MCF 10A (cell line): ENCODE measurements around the gene MAP4K5. TPM values are rescaled to one million over a fixed set of nuclear protein-coding genes. Genes with fewer than 3 reads are reported as not detected.

Source experiments
- Bru-seq: library from RNA; stranded (reverse); fragments of 400-500 nt; gene quantifications from one replicate; lab custom pipeline; 2021; lab: Mats Ljungman, UMichigan
- BruChase-seq, 2 experiments: library from RNA; stranded (reverse); fragments of 400-500 nt; gene quantifications; one replicate each; lab custom pipeline; 2021; lab: Mats Ljungman, UMichigan
- BruUV-seq: library from RNA; stranded (reverse); fragments of 400-500 nt; replicated peaks from 2 replicates; lab custom pipeline; 2021; lab: Mats Ljungman, UMichigan
- CTCF ChIA-PET: fragments of 300-600 bp; sonication (Branson Sonifier 250); formaldehyde crosslinking; extraction: SDS; loops from one replicate; lab custom pipeline; 2021; ENCODE audit warnings: antibody characterized with exemption, inconsistent platforms; lab: Yijun Ruan, JAX
- POLR2A ChIA-PET: fragments of 300-600, 350-650 bp; sonication (Branson Sonifier 250); formaldehyde crosslinking; extraction: SDS; loops from one replicate; lab custom pipeline; 2020; ENCODE audit warnings: antibody characterized with exemption, inconsistent platforms; lab: Yijun Ruan, JAX
- DNase-seq: peaks from one replicate; pipeline ENCODE4 v3.0.0-alpha.2; 2018; ENCODE audit not compliant: unreplicated experiment
- H3K27ac Mint-ChIP-seq: one replicate; pipeline ENCODE4 v1.8.0; 2022; ENCODE audit warnings: mild to moderate bottlenecking, low read depth, mixed read lengths; ENCODE audit not compliant: unreplicated experiment
- H3K27me3 Mint-ChIP-seq: one replicate; pipeline ENCODE4 v1.8.0; 2022; ENCODE audit warnings: mixed read lengths; ENCODE audit not compliant: insufficient read depth, unreplicated experiment
- H3K36me3 Mint-ChIP-seq: one replicate; pipeline ENCODE4 v1.8.0; 2022; ENCODE audit warnings: mild to moderate bottlenecking, moderate library complexity, mixed read lengths; ENCODE audit not compliant: insufficient read depth, unreplicated experiment
- H3K4me1 Mint-ChIP-seq: one replicate; pipeline ENCODE4 v1.8.0; 2022; ENCODE audit warnings: mixed read lengths; ENCODE audit not compliant: insufficient read depth, unreplicated experiment
- H3K4me3 Mint-ChIP-seq: one replicate; pipeline ENCODE4 v1.8.0; 2022; ENCODE audit warnings: mild to moderate bottlenecking, moderate library complexity, mixed read lengths; ENCODE audit not compliant: unreplicated experiment
- H3K9me3 Mint-ChIP-seq: one replicate; pipeline ENCODE4 v1.8.0; 2022; ENCODE audit warnings: mixed read lengths; ENCODE audit not compliant: unreplicated experiment
- CTCF ChIP-seq: fragments of 200-600 bp; IDR thresholded peaks from one replicate; pipeline ENCODE4 v1.8.0; 2022; ENCODE audit warnings: antibody characterized with exemption, mild to moderate bottlenecking; ENCODE audit not compliant: unreplicated experiment
- intact Hi-C: fragments of 100-400 bp; cut with micrococcal nuclease; formaldehyde crosslinking; loops from 2 replicates; pipeline ENCODE4 v1.14.1; 2022
- long read RNA-seq: library from polyadenylated mRNA; stranded (forward); transcript quantifications from one replicate; pipeline ENCODE4 v2.0.0, GENCODE V29; 2022
- total RNA-seq: library from RNA; stranded (reverse); gene quantifications from 2 replicates; pipeline ENCODE4 v1.2.3, GENCODE V29; 2022

Gene MAP4K5
- 43.8 and 45.7 TPM in 2 replicates for total RNA-seq
- percentile 89 among the genes with signal in this experiment for Bru-seq, nascent RNA
- percentile 81 among the genes with signal in this experiment for BruChase-seq, experiment 1, labeled RNA remaining after a 6-hour chase
- BruChase-seq, experiment 2, labeled RNA remaining after a 2-hour chase: percentile 85 among the genes with signal in this experiment
- long read RNA-seq, partial matches to known transcripts: 15 of 75 reads
- long read RNA-seq, other reads (novel, unspliced or antisense): 60 of 75 reads

- intact Hi-C loops: loop anchor here (1.0 to 10.0 kb wide), 7 partner anchors 80 to 900 kb away; partner anchors contain the start of genes CDKL1 and VCPKMT
- no peaks in the 10 kb centered on the region for H3K27me3 Mint-ChIP-seq
- H3K4me3 Mint-ChIP-seq: peak within 1 kb of the TSS; percentile 80
- H3K4me1 Mint-ChIP-seq: peaks cover 34% of the 10 kb centered on the region
- POLR2A ChIA-PET: interaction anchor here (0.6 to 3.0 kb wide), 18 partner anchors 10 to 582 kb away, joined by 3 to 26 read pairs (median 4); partner anchors contain the start of genes ATL1, CDKL1, DMAC2L and L2HGDH
- H3K36me3 Mint-ChIP-seq: peaks cover 19% of the 10 kb centered on the region
- CTCF ChIA-PET: interaction anchor here (0.6 to 1.5 kb wide), 15 partner anchors 10 to 680 kb away, joined by 3 to 14 read pairs (median 3); partner anchors contain the start of gene NEMF
- no TSS peak for BruUV-seq
- peak; percentile 89 for DNase-seq
- peak within 1 kb of the TSS; percentile 46 for H3K27ac Mint-ChIP-seq
- peak; percentile 91 for TF ChIP-seq CTCF
- H3K9me3 Mint-ChIP-seq: no peaks in the 10 kb centered on the region
Measured at GRCh38 chr14:50532502-50533240, at the start of gene MAP4K5. Gene MAP4K5 (minus strand): TSS chr14:50532569. CDS start chr14:50532049, 520 bp downstream.

GRCh38 chr14:50578433-50578832 is 46.1 kb upstream of the MAP4K5 start:
- Mint-ChIP-seq H3K4me3 (no peak overlapping the region), H3K9me3 (no peaks in the 10 kb centered on the region), H3K4me1 (peaks cover 11% of the 10 kb centered on the region), H3K27ac (no peak overlapping the region), H3K27me3 (no peaks in the 10 kb centered on the region), H3K36me3 (no peaks in the 10 kb centered on the region)
- CTCF ChIA-PET: interaction anchor here (1.8 kb wide), 1 partner anchor 22 kb away, joined by 6 read pairs; no protein-coding TSS in a partner anchor
- no peak for DNase-seq
- no peak for TF ChIP-seq CTCF
- POLR2A ChIA-PET: interaction anchor here (1.1 to 2.6 kb wide), 3 partner anchors 17 to 22 kb away, joined by 3 to 14 read pairs (median 5); partner anchors contain the start of gene ATL1
- intact Hi-C loops: no loop called here
- BruUV-seq: no TSS peak

GRCh38 chr14:50577982-50578381 is 45.6 kb upstream of the MAP4K5 start:
- no peak overlapping the region for H3K27ac Mint-ChIP-seq
- CTCF ChIA-PET: interaction anchor here (2.1 kb wide), 1 partner anchor 23 kb away, joined by 5 read pairs; no protein-coding TSS in a partner anchor
- no peaks in the 10 kb centered on the region for H3K27me3 Mint-ChIP-seq
- BruUV-seq: no TSS peak
- POLR2A ChIA-PET: interaction anchor here (1.1 kb wide), 1 partner anchor 18 kb away, joined by 3 read pairs; the partner anchor contains the start of gene ATL1
- no peak for DNase-seq
- peaks cover 11% of the 10 kb centered on the region for H3K4me1 Mint-ChIP-seq
- H3K9me3 Mint-ChIP-seq: no peaks in the 10 kb centered on the region
- TF ChIP-seq CTCF: no peak
- intact Hi-C loops: no loop called here
- H3K4me3 Mint-ChIP-seq: no peak overlapping the region
- no peaks in the 10 kb centered on the region for H3K36me3 Mint-ChIP-seq
